ENCODE results near the gene FBXW9.
"Not testable (repeated sequence)": the region's sequence is repeated elsewhere in the genome, so short reads cannot be mapped to it uniquely, and the experiment has no call there.

The FBXW9 gene

GRCh38 chr19:12656899-12657571 is 39.4 kb downstream of the FBXW9 start:
- DNase-seq (ENCODE audit: low read depth in 1 of 2, low spot score in 1 of 2): no peak

- DNase-seq (ENCODE audit: low read depth in 1 of 2, low spot score in 1 of 2): no peak
Observed at GRCh38 chr19:12655546-12655945, 40.9 kb downstream of the FBXW9 start.

GRCh38 chr19:12652219-12652618 is 44.2 kb downstream of the FBXW9 start:
- no peak for DNase-seq (ENCODE audit: low read depth in 1 of 2, low spot score in 1 of 2)

GRCh38 chr19:12649941-12650340 is 46.5 kb downstream of the FBXW9 start:
- DNase-seq (ENCODE audit: low read depth in 1 of 2, low spot score in 1 of 2): no peak

- DNase-seq (ENCODE audit: low read depth in 1 of 2, low spot score in 1 of 2): no peak
Observed at GRCh38 chr19:12648088-12648487, 48.3 kb downstream of the FBXW9 start.

- DNase-seq (ENCODE audit: low read depth in 1 of 2, low spot score in 1 of 2): no peak
Observed at GRCh38 chr19:12647490-12648071, 48.9 kb downstream of the FBXW9 start.

- DNase-seq (ENCODE audit: low read depth in 1 of 2, low spot score in 1 of 2): no peak
Observed at GRCh38 chr19:12647047-12647446, 49.4 kb downstream of the FBXW9 start.

- no peak for DNase-seq (ENCODE audit: low read depth in 1 of 2, low spot score in 1 of 2)
Observed at GRCh38 chr19:12646551-12646950, 49.9 kb downstream of the FBXW9 start.

- not testable (repeated sequence) for DNase-seq (ENCODE audit: low read depth in 1 of 2, low spot score in 1 of 2)
Observed at GRCh38 chr19:12643716-12644115, 52.7 kb downstream of the FBXW9 start.

- DNase-seq (ENCODE audit: low read depth in 1 of 2, low spot score in 1 of 2): no peak
Observed at GRCh38 chr19:12642506-12642905, 53.9 kb downstream of the FBXW9 start.

GRCh38 chr19:12641456-12641855 is 55.0 kb downstream of the FBXW9 start:
- no peak for DNase-seq (ENCODE audit: low read depth in 1 of 2, low spot score in 1 of 2)

GRCh38 chr19:12639901-12640613 is 56.4 kb downstream of the FBXW9 start:
- peak; percentile 75 for DNase-seq (ENCODE audit: low read depth in 1 of 2, low spot score in 1 of 2)
